ENCODE data around the gene MRPL40.

Gene MRPL40

GRCh38 chr22:19479355-19480172, 47.2 kb downstream of the MRPL40 start, which contains the start of gene CDC45:
TSS of gene CDC45 (plus strand) at chr22:19479920. CDS start at chr22:19479969, 49 bp downstream.
- H3K4me3 ChIP-seq (ENCODE audit: control insufficient read depth, low read depth, low read length): peak within 1 kb of the TSS; percentile 91
- peak; percentile 96 for DNase-seq (ENCODE audit: low read depth)
- no peak for TF ChIP-seq CTCF (IDR thresholded peaks at IDR 0.05; ENCODE audit: control insufficient read depth, insufficient read depth, low read depth, low read length, missing control alignments)

DNA sequence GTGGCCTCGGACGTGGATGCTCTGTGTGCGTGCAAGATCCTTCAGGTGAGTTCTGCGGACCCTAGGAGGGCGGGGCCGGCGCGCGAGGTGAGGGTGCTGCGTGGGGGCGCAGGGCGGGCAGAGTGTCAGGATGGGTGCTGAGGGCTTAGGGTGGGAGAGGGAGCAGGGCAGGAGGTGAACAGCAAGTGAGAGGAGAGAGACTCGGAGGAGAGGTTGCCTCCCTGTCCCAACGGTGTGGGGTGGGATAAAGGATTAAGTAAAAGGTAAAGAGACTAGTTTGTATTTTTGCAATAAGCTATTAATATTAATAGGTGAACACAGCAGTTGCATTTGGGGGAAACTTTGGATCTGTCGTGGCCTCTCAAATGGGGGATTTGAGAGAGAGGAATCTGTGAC, 47.8 kb downstream of the MRPL40 start:
- no peak for TF ChIP-seq CTCF (IDR thresholded peaks at IDR 0.05; ENCODE audit: control insufficient read depth, insufficient read depth, low read depth, low read length, missing control alignments)
- DNase-seq (ENCODE audit: low read depth): no peak
- H3K4me3 ChIP-seq (ENCODE audit: control insufficient read depth, low read depth, low read length): peak overlapping the region; percentile 91

DNA sequence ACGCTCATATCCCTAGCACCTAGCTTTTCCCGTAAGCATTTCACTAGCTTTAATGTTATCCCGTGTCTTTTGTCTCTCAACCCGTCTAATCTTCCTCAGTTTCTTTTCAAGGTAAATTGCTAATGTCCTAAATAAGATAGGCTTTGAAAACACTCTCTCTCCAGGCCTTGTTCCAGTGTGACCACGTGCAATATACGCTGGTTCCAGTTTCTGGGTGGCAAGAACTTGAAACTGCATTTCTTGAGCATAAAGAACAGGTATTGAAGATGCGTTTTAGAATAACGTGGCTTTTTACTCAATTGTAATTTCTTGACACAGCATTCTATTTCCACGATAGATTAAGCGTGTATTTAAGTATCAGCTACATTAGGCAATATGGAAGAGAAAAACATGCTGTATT, 48.4 kb downstream of the MRPL40 start:
- DNase-seq (ENCODE audit: low read depth): no peak
- no peak overlapping the region for H3K4me3 ChIP-seq (ENCODE audit: control insufficient read depth, low read depth, low read length)
- no peak for TF ChIP-seq CTCF (IDR thresholded peaks at IDR 0.05; ENCODE audit: control insufficient read depth, insufficient read depth, low read depth, low read length, missing control alignments)

DNA sequence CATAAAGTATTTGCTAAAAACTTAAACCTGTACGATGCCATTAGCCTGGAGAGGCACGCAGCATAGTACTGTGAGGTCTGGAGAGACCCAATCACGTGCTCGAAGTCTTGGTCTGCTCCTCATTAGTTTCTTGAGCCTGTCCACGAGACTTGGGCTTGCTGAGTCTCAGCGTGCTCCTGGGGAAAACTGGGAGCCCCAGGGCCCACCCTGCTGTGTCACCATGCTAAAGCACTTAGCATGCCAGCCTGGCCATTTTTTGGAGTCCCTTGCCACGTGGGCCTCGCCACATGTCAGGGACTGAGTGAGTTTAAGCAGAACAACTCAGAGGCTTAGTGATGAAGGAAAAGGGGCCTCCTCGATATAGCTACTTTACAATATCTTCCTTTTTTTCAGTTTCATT, 50.0 kb downstream of the MRPL40 start:
- no peak for DNase-seq (ENCODE audit: low read depth)
- no peak overlapping the region for H3K4me3 ChIP-seq (ENCODE audit: control insufficient read depth, low read depth, low read length)
- TF ChIP-seq CTCF (IDR thresholded peaks at IDR 0.05; ENCODE audit: control insufficient read depth, insufficient read depth, low read depth, low read length, missing control alignments): no peak

GRCh38 chr22:19483481-19484244, 51.3 kb downstream of the MRPL40 start:
- DNase-seq (ENCODE audit: low read depth): peak; percentile 89
- H3K4me3 ChIP-seq (ENCODE audit: control insufficient read depth, low read depth, low read length): no peak overlapping the region
- no peak for TF ChIP-seq CTCF (IDR thresholded peaks at IDR 0.05; ENCODE audit: control insufficient read depth, insufficient read depth, low read depth, low read length, missing control alignments)

Measured in AG09309 (cell line).